Measurements from ENCODE around the gene C9orf85.

- no peak for TF ChIP-seq POLR2A (IDR thresholded peaks at IDR 0.05)
- TF ChIP-seq, protein P1, sequence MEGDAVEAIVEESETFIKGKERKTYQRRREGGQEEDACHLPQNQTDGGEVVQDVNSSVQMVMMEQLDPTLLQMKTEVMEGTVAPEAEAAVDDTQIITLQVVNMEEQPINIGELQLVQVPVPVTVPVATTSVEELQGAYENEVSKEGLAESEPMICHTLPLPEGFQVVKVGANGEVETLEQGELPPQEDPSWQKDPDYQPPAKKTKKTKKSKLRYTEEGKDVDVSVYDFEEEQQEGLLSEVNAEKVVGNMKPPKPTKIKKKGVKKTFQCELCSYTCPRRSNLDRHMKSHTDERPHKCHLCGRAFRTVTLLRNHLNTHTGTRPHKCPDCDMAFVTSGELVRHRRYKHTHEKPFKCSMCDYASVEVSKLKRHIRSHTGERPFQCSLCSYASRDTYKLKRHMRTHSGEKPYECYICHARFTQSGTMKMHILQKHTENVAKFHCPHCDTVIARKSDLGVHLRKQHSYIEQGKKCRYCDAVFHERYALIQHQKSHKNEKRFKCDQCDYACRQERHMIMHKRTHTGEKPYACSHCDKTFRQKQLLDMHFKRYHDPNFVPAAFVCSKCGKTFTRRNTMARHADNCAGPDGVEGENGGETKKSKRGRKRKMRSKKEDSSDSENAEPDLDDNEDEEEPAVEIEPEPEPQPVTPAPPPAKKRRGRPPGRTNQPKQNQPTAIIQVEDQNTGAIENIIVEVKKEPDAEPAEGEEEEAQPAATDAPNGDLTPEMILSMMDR (IDR thresholded peaks at IDR 0.05) = no peak
- TF ChIP-seq POLR2AphosphoS5 (IDR thresholded peaks at IDR 0.05) = no peak
Measured at GRCh38 chr9:71884005-71884404, 27.4 kb upstream of the C9orf85 start.
